IPS-18c (cell line): ENCODE measurements around the gene DDIT4.

ENCODE experiments used
- H3K4me3 ChIP-seq: 2 replicates; pipeline ENCODE4 v1.7.0; 2013; ENCODE audit warnings: low read depth, mild to moderate bottlenecking, low read length, moderate library complexity; ENCODE audit not compliant: insufficient read depth
- H3K9me3 ChIP-seq: one replicate; pipeline ENCODE4 v1.6.1; 2013; ENCODE audit warnings: mild to moderate bottlenecking, low read length, moderate library complexity; ENCODE audit not compliant: control insufficient read depth, insufficient read depth

The DDIT4 gene

GRCh38 chr10:72318418-72319262 lies 44.9 kb downstream of the DDIT4 start:
- H3K4me3 ChIP-seq: no peak overlapping the region

GRCh38 chr10:72319416-72320254 lies 45.9 kb downstream of the DDIT4 start:
- H3K4me3 ChIP-seq: peak overlapping the region; percentile 34
- H3K9me3 ChIP-seq: no peaks in the 10 kb centered on the region

More at GRCh38 chr10:72318418-72319262, 44.9 kb downstream of the DDIT4 start:
- no peaks in the 10 kb centered on the region for H3K9me3 ChIP-seq

GRCh38 chr10:72320676-72321247 lies 47.0 kb downstream of the DDIT4 start:
- no peak overlapping the region for H3K4me3 ChIP-seq
- no peaks in the 10 kb centered on the region for H3K9me3 ChIP-seq

- H3K9me3 ChIP-seq: no peaks in the 10 kb centered on the region
- H3K4me3 ChIP-seq: no peak overlapping the region
Observed at GRCh38 chr10:72321248-72322029, 47.7 kb downstream of the DDIT4 start.

GRCh38 chr10:72322030-72322279 lies 48.2 kb downstream of the DDIT4 start:
- no peak overlapping the region for H3K4me3 ChIP-seq
- no peaks in the 10 kb centered on the region for H3K9me3 ChIP-seq

- H3K9me3 ChIP-seq: no peaks in the 10 kb centered on the region
- no peak overlapping the region for H3K4me3 ChIP-seq
Observed at GRCh38 chr10:72322280-72323058, 48.7 kb downstream of the DDIT4 start.

GRCh38 chr10:72323108-72323749 lies 49.5 kb downstream of the DDIT4 start:
- Histone ChIP-seq H3K9me3 (no peaks in the 10 kb centered on the region), H3K4me3 (no peak overlapping the region)

GRCh38 chr10:72323771-72324191 lies 50.1 kb downstream of the DDIT4 start:
- Histone ChIP-seq H3K9me3 (no peaks in the 10 kb centered on the region), H3K4me3 (no peak overlapping the region)
